Loucy (cell line): ENCODE data around the gene DLG2.

Experiments used
- H2AFZ ChIP-seq: fragments of 200-600 bp; sonication (generic); 2 replicates; pipeline ENCODE4 v1.6.0; 2016; ENCODE audit warnings: antibody characterized with exemption, mild to moderate bottlenecking, low read length, moderate library complexity
- H3F3A ChIP-seq: fragments of 200-600 bp; 2 replicates; pipeline ENCODE4 v1.6.0; 2016; ENCODE audit warnings: antibody characterized with exemption, low read depth, mild to moderate bottlenecking
- H3K27me3 ChIP-seq: fragments of 200-600 bp; sonication (generic); 2 replicates; pipeline ENCODE4 v1.6.1; 2014; ENCODE audit warnings: low read length, mild to moderate bottlenecking; ENCODE audit not compliant: insufficient read depth, poor library complexity, severe bottlenecking
- H3K36me3 ChIP-seq: fragments of 200-600 bp; sonication (generic); 2 replicates; pipeline ENCODE4 v1.6.1; 2016; ENCODE audit warnings: low read length; ENCODE audit not compliant: insufficient read depth
- H3K4me1 ChIP-seq: fragments of 200-600 bp; sonication (generic); 2 replicates; pipeline ENCODE4 v1.5.1; 2014; ENCODE audit warnings: low read length, mild to moderate bottlenecking; ENCODE audit not compliant: insufficient read depth, poor library complexity, severe bottlenecking
- H3K4me2 ChIP-seq: fragments of 200-600 bp; sonication (generic); 2 replicates; pipeline ENCODE4 v1.6.0; 2014; ENCODE audit warnings: antibody characterized with exemption, low read length, low read depth, mild to moderate bottlenecking; ENCODE audit not compliant: poor library complexity, severe bottlenecking
- H3K4me3 ChIP-seq: fragments of 200-600 bp; sonication (generic); 2 replicates; pipeline ENCODE4 v1.5.1; 2014; ENCODE audit warnings: low read length, mild to moderate bottlenecking, mixed read lengths; ENCODE audit not compliant: poor library complexity, severe bottlenecking
- H3K79me2 ChIP-seq: fragments of 200-600 bp; sonication (generic); 2 replicates; pipeline ENCODE4 v1.6.1; 2014; ENCODE audit warnings: low read length; ENCODE audit not compliant: insufficient read depth
- H3K9ac ChIP-seq: fragments of 200-600 bp; sonication (generic); 2 replicates; pipeline ENCODE4 v1.6.0; 2014; ENCODE audit warnings: mild to moderate bottlenecking, low read depth, low read length, moderate library complexity; ENCODE audit not compliant: poor library complexity, severe bottlenecking
- H3K9me2 ChIP-seq: fragments of 200-600 bp; sonication (generic); replicated peaks from 2 replicates; pipeline ENCODE4 v1.6.1; 2016; ENCODE audit warnings: low read depth, low read length, mixed read lengths
- H3K9me3 ChIP-seq: fragments of 200-600 bp; sonication (generic); 2 replicates; pipeline ENCODE4 v1.6.1; 2014; ENCODE audit warnings: mild to moderate bottlenecking, antibody characterized with exemption, low read length, low read depth; ENCODE audit not compliant: insufficient read depth
- H4K20me1 ChIP-seq: fragments of 200-600 bp; sonication (generic); 2 replicates; pipeline ENCODE4 v1.6.0; 2014; ENCODE audit warnings: antibody characterized with exemption, low read length, mild to moderate bottlenecking; ENCODE audit not compliant: insufficient read depth, poor library complexity, severe bottlenecking
- EZH2phosphoT487 ChIP-seq: fragments of 200-600 bp; IDR thresholded peaks from 2 replicates; pipeline ENCODE4 v1.6.1; 2018; ENCODE audit warnings: antibody characterized with exemption, mild to moderate bottlenecking, moderate library complexity, borderline replicate concordance
- TF ChIP-seq, protein P1 (sequence below): fragments of 200-600 bp; sonication (generic); conservative IDR thresholded peaks from 2 replicates; pipeline ENCODE4 v1.5.1; 2014; ENCODE audit warnings: mild to moderate bottlenecking, antibody characterized with exemption, low read length

Gene DLG2

DNA sequence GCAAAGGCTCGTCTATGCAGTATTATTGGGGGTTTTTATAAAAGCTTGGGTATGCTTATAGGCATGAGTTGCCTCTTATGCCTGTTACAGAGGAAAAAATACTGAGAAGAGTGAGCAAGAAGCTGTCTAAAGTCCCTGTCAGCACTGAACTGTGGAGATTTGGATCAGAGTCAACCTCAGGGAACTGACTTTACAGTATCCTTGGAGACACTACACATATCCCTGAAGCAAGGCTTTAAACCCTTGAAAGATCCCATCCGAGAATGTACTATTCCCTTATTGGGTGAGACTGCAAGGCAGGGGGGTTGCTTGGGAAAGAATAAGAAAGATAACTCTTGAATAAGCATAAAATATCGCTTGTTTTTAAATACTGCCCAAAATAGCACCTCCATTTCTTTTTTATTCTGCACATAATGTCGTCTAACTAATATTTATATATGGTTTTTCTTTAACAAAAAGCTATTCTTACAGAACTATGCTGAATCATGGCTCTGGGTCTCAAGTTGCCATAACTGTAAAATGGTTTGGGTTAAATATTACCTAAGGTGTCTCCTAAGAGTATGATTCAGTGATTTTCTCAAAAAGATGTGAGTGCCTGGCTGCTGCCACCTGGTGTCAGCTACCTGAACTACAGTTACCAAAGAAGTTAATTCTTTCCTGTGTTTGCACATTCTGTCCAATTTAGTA lies 1062.8 kb downstream of the DLG2 start:
- Histone ChIP-seq H3K9ac (no peak overlapping the region), H2AFZ (no peak overlapping the region), H3K9me3 (no peaks in the 10 kb centered on the region)

DNA sequence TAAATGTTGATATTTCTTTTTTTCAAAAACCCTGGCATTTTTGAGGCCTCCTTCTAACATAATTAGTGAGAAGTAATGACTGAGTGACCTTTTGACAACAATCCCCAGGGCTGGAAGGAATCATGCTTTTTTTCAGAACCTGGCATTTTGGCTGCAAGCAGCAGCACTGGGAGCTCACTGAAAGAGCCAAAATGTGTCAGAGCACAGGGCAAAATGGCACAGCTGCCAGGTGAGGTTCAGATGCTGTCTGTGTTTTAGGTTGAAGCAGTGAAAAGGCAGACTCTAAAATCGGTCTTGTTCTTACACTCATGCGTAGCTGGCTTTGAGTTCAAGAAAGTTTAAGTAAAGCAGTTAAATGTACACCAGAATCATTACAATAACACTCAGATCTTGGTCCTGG lies 1063.8 kb downstream of the DLG2 start:
- Histone ChIP-seq H2AFZ (no peak overlapping the region), H3K4me2 (no peak overlapping the region), H3K9ac (no peak overlapping the region)

More for the DNA sequence above, 1062.8 kb downstream of the DLG2 start:
- no peaks in the 10 kb centered on the region for H3K4me1 ChIP-seq
- H3K4me3 ChIP-seq: no peak overlapping the region
- no peaks in the 10 kb centered on the region for H4K20me1 ChIP-seq
- TF ChIP-seq, protein P1, sequence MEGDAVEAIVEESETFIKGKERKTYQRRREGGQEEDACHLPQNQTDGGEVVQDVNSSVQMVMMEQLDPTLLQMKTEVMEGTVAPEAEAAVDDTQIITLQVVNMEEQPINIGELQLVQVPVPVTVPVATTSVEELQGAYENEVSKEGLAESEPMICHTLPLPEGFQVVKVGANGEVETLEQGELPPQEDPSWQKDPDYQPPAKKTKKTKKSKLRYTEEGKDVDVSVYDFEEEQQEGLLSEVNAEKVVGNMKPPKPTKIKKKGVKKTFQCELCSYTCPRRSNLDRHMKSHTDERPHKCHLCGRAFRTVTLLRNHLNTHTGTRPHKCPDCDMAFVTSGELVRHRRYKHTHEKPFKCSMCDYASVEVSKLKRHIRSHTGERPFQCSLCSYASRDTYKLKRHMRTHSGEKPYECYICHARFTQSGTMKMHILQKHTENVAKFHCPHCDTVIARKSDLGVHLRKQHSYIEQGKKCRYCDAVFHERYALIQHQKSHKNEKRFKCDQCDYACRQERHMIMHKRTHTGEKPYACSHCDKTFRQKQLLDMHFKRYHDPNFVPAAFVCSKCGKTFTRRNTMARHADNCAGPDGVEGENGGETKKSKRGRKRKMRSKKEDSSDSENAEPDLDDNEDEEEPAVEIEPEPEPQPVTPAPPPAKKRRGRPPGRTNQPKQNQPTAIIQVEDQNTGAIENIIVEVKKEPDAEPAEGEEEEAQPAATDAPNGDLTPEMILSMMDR: peak; percentile 89
- TF ChIP-seq EZH2phosphoT487: no peak
- H3K79me2 ChIP-seq: no peaks in the 10 kb centered on the region
- no peaks in the 10 kb centered on the region for H3K9me2 ChIP-seq
- no peaks in the 10 kb centered on the region for H3K36me3 ChIP-seq
- no peaks in the 10 kb centered on the region for H3F3A ChIP-seq
- no peak overlapping the region for H3K4me2 ChIP-seq
- no peaks in the 10 kb centered on the region for H3K27me3 ChIP-seq

DNA sequence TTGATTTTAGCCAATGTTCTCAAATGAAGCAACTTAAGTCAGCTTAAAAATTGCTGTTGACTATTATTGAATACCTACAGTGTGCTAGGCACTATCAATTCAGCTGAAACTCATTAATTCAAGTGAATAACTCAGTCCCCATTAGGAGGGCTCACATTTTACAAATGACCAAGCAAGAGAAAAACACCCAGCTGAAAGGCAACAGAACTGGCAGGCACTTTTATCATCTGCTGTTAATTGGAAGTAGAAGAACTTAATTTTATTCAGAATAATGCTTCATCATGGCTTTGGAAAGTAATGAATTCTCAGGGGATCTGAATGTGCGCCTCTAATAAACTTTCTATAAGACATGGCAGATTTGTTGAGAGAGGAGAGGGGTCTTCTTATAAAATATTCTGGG lies 1066.9 kb downstream of the DLG2 start:
- Histone ChIP-seq H3K9me3 (no peaks in the 10 kb centered on the region), H4K20me1 (no peaks in the 10 kb centered on the region), H3K79me2 (no peaks in the 10 kb centered on the region), H3K27me3 (no peaks in the 10 kb centered on the region), H3K4me3 (no peak overlapping the region), H3K9ac (no peak overlapping the region), H3K9me2 (no peaks in the 10 kb centered on the region), H3K4me1 (no peaks in the 10 kb centered on the region), H3F3A (no peaks in the 10 kb centered on the region), H3K4me2 (no peak overlapping the region), H2AFZ (no peak overlapping the region), H3K36me3 (no peaks in the 10 kb centered on the region)
- TF ChIP-seq EZH2phosphoT487: no peak
- TF ChIP-seq, protein P1: no peak

More for the DNA sequence above, 1063.8 kb downstream of the DLG2 start:
- Histone ChIP-seq H3K27me3 (no peaks in the 10 kb centered on the region), H3K4me3 (no peak overlapping the region), H4K20me1 (no peaks in the 10 kb centered on the region), H3K9me2 (no peaks in the 10 kb centered on the region), H3K36me3 (no peaks in the 10 kb centered on the region), H3F3A (no peaks in the 10 kb centered on the region), H3K4me1 (no peaks in the 10 kb centered on the region), H3K9me3 (no peaks in the 10 kb centered on the region), H3K79me2 (no peaks in the 10 kb centered on the region)
- TF ChIP-seq, protein P1: no peak
- TF ChIP-seq EZH2phosphoT487: no peak
